ENCODE data around the gene SNAI1.
"Not testable (repeated sequence)": the region's sequence is repeated elsewhere in the genome, so short reads cannot be mapped to it uniquely, and the experiment has no call there.

SNAI1 gene

DNA sequence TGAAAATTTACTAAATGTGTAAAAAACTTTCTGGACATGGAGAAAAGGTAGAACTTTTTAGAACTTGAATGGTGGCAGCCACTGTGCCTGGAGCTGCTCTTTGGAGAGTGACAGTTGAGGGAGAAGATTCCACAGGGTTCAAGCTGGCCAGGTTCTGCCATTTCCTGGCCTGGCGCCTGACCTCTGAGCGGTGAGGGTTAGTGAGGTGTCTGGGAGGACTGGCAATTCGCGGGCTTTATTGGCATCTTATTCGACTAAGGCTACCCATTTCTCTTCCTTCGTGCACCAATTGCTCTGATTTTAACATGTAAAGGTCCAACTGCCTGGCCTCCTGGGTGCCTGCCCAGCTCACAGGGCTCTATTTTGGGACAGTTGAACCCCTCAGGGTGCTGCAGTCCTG is 2.4 kb downstream of the SNAI1 start:
- FAIRE-seq, result no peak
- DNase-seq (ENCODE audit: insufficient read length, low spot score), result no peak

DNA sequence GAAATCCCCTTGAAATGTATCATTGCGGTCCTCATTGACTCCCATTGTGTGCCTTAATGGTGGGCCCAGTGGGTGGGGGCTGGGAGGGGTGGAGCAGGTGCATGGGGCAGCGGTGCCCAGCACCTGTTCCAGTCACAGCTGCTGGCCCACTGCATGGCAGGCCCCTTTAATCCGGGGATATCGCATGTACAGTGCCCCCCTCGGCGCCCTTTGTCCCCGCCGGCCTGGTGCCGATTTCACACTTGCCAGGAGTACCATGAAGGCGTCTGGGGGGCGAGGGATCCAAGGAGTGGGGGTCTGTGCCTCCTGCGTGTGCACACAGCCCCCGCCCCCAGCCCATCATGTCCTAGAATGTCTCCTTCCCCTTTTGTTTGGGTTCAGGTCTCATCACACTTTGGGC is 2.8 kb downstream of the SNAI1 start:
- no peak for DNase-seq (ENCODE audit: insufficient read length, low spot score)
- no peak for FAIRE-seq

GRCh38 chr20:49986049-49986448 is 3.3 kb downstream of the SNAI1 start:
- FAIRE-seq, result no peak
- DNase-seq (ENCODE audit: insufficient read length, low spot score), result no peak

DNA sequence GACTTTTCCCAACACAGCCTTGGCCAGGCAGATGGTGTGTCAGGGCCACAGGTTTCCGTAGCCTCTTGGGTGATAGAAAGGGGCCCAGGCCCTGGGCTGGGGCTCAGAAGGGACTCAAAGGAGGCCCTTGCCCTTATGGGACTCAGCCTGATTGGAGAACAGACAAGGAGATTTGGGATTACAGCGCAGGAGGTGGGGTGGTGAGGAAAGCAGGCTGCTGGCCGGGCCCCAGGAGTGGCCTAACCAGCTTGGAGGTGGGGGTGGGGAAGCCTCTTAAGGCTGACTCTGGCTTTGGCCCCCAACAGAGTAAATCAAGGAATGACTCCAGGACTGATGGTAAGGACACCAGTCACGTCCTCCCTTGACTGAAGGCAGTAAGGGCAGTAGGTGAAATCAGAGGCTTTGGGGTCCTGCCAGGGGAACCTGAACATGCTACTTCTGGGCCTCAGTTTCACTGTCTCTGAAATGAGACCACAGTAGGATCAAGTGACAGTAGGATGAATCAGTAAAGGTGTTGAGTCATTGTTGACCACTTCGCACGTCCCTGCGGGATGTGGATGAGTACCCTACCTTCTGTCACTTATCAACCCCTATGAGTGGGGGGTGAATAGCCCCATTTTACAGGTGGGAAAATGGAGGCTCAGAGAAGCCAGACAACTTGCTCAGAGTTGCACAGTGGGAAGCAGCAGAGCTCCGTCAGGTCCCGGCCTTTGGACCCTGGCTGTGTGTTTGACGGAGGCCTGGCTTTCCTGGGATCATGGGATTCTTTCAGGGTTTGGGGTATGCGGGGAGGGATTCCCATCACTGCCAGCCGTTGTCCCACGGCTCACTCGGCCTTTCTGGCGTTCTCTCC is 4.5 kb downstream of the SNAI1 start:
- FAIRE-seq, result no peak
- DNase-seq (ENCODE audit: insufficient read length, low spot score), result no peak

DNA sequence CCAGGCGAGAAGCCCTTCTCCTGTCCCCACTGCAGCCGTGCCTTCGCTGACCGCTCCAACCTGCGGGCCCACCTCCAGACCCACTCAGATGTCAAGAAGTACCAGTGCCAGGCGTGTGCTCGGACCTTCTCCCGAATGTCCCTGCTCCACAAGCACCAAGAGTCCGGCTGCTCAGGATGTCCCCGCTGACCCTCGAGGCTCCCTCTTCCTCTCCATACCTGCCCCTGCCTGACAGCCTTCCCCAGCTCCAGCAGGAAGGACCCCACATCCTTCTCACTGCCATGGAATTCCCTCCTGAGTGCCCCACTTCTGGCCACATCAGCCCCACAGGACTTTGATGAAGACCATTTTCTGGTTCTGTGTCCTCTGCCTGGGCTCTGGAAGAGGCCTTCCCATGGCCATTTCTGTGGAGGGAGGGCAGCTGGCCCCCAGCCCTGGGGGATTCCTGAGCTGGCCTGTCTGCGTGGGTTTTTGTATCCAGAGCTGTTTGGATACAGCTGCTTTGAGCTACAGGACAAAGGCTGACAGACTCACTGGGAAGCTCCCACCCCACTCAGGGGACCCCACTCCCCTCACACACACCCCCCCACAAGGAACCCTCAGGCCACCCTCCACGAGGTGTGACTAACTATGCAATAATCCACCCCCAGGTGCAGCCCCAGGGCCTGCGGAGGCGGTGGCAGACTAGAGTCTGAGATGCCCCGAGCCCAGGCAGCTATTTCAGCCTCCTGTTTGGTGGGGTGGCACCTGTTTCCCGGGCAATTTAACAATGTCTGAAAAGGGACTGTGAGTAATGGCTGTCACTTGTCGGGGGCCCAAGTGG is 5.3 kb downstream of the SNAI1 start:
- no peak for FAIRE-seq

GRCh38 chr20:49989234-49990065 is 6.7 kb downstream of the SNAI1 start:
- no peak for FAIRE-seq

More for the DNA sequence above, 5.3 kb downstream of the SNAI1 start:
- DNase-seq (ENCODE audit: insufficient read length, low spot score), result no peak

GRCh38 chr20:49990271-49990720 is 7.5 kb downstream of the SNAI1 start:
- DNase-seq (ENCODE audit: insufficient read length, low spot score), result no peak
- FAIRE-seq, result no peak

More at GRCh38 chr20:49989234-49990065, 6.7 kb downstream of the SNAI1 start:
- DNase-seq (ENCODE audit: insufficient read length, low spot score), result no peak

DNA sequence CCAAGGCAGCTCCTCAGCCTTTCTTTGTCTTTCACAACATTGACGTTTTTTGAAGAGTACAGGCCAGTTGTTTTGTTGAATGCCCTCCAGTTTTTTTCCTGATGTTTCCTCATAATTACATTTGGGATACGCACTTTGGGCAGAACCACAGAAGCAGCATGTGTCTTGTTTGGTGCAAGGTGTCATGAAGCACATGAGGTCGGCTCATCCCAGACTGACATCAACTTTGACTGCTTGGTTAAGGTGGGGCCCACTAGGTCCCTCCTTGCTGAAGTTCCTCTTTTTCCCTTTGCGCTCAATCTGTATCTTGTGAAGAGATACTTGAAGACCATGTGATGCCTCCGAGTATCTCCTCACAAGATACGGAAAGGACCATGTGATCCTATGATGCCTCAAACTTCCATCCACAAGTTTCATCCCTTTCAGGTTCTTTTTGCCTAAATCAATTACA is 10.5 kb downstream of the SNAI1 start:
- FAIRE-seq, result no peak

DNA sequence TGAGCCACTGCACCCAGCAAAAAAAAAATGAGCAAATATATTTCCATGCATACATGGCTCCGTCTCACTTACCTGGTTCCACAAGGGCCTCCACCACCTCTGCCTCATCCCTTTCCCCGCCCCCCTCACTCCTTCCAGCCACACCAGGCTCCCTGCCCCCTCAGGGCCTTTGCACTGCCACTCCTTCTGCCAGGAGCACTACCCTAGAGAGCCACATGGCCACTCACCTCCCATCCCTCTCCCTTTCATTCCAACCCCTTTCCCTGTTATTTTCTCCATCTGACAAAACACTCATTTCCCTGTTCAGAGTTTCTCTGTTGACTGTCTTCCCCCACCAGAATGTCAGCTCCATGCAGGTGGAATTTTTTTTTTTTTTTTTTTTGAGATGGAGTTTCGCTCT is 12.8 kb downstream of the SNAI1 start:
- FAIRE-seq, result no peak
- DNase-seq (ENCODE audit: insufficient read length, low spot score), result no peak

More for the DNA sequence above, 10.5 kb downstream of the SNAI1 start:
- DNase-seq (ENCODE audit: insufficient read length, low spot score), result no peak

GRCh38 chr20:49998478-49999188 is 15.9 kb downstream of the SNAI1 start:
- DNase-seq (ENCODE audit: insufficient read length, low spot score); FAIRE-seq: not testable (repeated sequence)

DNA sequence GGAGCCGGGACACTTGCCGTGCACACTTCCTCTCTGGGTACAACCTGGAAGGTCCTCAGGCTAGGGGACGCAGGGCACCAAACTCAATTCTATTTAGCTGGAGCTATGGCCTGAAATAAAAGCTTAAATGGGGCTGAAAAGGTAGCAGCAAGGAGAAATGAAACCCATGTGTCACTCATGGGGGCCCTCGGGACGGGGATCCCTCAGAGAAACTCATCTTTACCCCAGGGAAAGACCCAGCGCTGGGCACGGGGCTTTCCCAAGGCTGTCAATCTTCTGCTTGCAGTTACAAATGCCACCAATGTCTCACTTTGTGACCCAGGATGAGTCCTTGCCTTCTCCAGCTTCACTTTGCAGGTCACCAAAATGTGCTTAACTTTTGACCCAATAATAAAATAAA is 16.5 kb downstream of the SNAI1 start:
- FAIRE-seq (no peak), DNase-seq (ENCODE audit: insufficient read length, low spot score) (no peak)

DNA sequence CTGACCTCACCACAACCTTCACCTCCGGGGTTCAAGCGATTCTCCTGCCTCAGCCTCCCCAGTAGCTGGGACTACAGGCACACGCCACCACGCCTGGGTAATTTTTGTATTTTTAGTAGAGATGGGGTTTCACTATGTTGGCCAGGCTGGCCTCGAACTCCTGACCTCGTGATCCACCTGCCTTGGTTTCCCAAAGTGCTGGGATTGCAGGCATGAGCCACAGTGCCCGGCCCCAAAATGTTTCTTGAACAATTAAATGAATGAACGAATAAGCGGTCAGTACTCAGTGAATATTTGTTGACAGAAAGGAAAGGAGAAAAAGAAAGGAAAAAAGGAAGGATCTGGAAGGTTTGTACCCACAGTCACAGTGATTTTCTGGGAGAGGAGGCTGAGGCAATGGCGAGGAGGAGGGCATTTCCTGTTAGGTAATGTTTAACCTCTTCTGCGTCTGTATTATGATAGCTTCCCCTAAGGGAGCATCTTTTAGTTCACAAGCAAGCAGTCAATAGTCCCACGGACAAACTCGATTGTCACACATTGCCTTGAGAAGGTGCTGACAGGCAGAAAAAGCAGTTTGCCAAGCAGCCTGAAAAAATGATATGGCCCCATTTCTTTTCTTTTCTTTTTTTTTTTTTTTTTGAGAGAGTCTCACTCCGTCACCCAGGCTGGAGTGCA is 17.9 kb downstream of the SNAI1 start:
- DNase-seq (ENCODE audit: insufficient read length, low spot score); FAIRE-seq: not testable (repeated sequence)

- DNase-seq (ENCODE audit: insufficient read length, low spot score) (no peak), FAIRE-seq (no peak)
Measured at GRCh38 chr20:50001784-50002311, 19.1 kb downstream of the SNAI1 start.

GRCh38 chr20:50003253-50003656 is 20.5 kb downstream of the SNAI1 start:
- DNase-seq (ENCODE audit: insufficient read length, low spot score) (no peak), FAIRE-seq (no peak)

DNA sequence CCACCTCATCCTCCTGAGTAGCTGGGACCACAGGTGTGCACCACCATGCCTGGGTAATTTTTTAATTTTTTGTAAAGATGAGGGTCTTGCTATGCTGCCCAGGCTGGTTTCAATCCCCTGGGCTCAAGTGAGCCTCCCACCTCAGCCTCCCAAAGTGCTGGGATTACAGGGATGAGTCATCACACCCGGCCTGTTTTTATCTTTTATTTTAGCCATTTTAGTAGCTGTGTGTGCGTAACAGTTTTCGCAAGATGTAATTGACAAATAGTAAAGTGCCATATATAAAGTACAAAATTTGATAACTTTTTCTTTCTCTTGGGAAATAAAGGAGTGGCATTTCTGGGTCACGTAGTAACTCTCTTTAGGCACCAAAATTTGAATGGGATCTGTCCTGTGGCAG is 21.4 kb downstream of the SNAI1 start:
- no peak for DNase-seq (ENCODE audit: insufficient read length, low spot score)
- FAIRE-seq, result no peak

GRCh38 chr20:50005471-50005981 is 22.7 kb downstream of the SNAI1 start:
- no peak for DNase-seq (ENCODE audit: insufficient read length, low spot score)
- FAIRE-seq, result no peak

GRCh38 chr20:50007369-50007768 is 24.6 kb downstream of the SNAI1 start:
- no peak for FAIRE-seq
- DNase-seq (ENCODE audit: insufficient read length, low spot score), result no peak

DNA sequence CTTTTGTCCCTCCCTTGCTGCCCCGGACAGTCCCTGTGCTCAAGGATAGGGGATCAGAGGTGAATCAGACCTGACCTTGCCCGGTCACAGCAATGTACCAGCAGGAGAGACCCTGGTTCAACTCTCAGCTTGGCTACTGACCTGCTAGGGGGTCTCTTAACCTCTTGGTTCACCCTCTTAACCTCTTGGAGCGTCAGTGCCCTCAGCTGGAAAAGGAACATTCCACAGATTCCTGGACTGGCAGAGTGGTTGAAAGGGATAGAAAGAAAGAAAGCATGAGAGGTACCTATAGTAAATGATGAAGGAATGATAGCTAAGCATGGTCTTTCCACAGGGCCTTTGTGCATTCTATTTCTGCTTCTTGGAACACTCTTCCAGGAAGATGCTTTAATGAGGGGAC is 25.2 kb downstream of the SNAI1 start:
- DNase-seq (ENCODE audit: insufficient read length, low spot score) (no peak), FAIRE-seq (no peak)

Data from GM19239 (cell line).